Measurements from ENCODE around the gene RPL18. TPM values are rescaled to one million over a fixed set of nuclear protein-coding genes. Genes with fewer than 3 reads are reported as not detected.

The RPL18 gene
- total and polyA plus RNA-seq, 9 of the 15 experiments (the other 6 are each of a cell fraction or from before 2014, with no cell fraction given), result 312 to 2,635 (median 1,653) TPM

DNA sequence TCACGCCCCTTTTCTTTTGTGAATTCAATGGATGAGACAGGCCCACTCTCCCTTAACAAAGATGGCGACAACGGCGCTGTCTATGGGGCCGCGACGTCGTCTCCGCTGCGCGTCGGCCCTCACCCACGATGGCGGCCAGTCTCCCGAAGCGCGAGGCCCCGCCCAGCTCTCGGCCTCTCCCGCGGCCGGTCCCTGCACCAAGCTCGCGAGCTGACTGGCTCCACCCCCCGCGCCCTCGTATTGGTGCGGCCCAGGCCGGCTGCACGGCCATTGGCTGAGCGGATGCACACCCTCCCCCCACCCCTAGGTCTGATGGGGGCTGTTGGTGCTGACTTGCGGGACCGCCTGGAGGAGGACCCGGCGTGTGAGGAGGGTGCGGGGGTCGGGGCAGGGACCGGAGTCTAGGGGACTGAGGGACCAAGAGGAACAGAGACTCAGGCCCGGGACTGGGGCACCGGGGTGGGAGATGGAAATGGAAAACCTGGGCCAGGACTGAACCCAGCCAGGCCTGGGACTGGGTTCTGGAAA lies 5.2 kb upstream of the RPL18 start (continued):
- TF ChIP-seq POU5F1 (IDR thresholded peaks at IDR 0.05; ENCODE audit: borderline replicate concordance, low read depth, low read length, partially characterized antibody), result peak; percentile 44
- TF ChIP-seq GMEB1 (CRISPR knock-in tag; IDR thresholded peaks at IDR 0.05), result peak; percentile 55; the same call in 1 of the 2 replicates
- peak; percentile 90 for TF ChIP-seq HCFC1 (IDR thresholded peaks at IDR 0.05; ENCODE audit: low read depth, low read length)
- peak in 1 of 2 experiments; percentile 41; a peak in 1 of 4 replicates for TF ChIP-seq TBL1XR1 (IDR thresholded peaks at IDR 0.05; ENCODE audit: low read length in 2 of 2)
- TF ChIP-seq CREB1 (IDR thresholded peaks at IDR 0.05), result peak; percentile 90
- peak; percentile 95 for TF ChIP-seq CREB1 (CRISPR knock-in tag; IDR thresholded peaks at IDR 0.05)
- peak; percentile 88 for TF ChIP-seq CXXC5 (CRISPR knock-in tag; IDR thresholded peaks at IDR 0.05)
- peak; percentile 86 for TF ChIP-seq FOS (IDR thresholded peaks at IDR 0.05; ENCODE audit: extremely low read depth, insufficient read length)
- TF ChIP-seq SUPT5H (IDR thresholded peaks at IDR 0.05), result no peak
- peak; percentile 33; the same call in 1 of the 2 replicates for TF ChIP-seq KLF13 (tag; IDR thresholded peaks at IDR 0.05; ENCODE audit: borderline replicate concordance, low read depth)
- TF ChIP-seq ZBTB12 (CRISPR knock-in tag; IDR thresholded peaks at IDR 0.05), result peak; percentile 58
- TF ChIP-seq, protein P1, sequence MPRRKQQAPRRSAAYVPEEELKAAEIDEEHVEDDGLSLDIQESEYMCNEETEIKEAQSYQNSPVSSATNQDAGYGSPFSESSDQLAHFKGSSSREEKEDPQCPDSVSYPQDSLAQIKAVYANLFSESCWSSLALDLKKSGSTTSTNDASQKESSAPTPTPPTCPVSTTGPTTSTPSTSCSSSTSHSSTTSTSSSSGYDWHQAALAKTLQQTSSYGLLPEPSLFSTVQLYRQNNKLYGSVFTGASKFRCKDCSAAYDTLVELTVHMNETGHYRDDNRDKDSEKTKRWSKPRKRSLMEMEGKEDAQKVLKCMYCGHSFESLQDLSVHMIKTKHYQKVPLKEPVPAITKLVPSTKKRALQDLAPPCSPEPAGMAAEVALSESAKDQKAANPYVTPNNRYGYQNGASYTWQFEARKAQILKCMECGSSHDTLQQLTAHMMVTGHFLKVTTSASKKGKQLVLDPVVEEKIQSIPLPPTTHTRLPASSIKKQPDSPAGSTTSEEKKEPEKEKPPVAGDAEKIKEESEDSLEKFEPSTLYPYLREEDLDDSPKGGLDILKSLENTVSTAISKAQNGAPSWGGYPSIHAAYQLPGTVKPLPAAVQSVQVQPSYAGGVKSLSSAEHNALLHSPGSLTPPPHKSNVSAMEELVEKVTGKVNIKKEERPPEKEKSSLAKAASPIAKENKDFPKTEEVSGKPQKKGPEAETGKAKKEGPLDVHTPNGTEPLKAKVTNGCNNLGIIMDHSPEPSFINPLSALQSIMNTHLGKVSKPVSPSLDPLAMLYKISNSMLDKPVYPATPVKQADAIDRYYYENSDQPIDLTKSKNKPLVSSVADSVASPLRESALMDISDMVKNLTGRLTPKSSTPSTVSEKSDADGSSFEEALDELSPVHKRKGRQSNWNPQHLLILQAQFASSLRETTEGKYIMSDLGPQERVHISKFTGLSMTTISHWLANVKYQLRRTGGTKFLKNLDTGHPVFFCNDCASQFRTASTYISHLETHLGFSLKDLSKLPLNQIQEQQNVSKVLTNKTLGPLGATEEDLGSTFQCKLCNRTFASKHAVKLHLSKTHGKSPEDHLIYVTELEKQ (CRISPR knock-in tag; IDR thresholded peaks at IDR 0.05), result no peak
- TF ChIP-seq TFAP4 (CRISPR knock-in tag; IDR thresholded peaks at IDR 0.05; ENCODE audit: borderline replicate concordance), result peak; percentile 62; the same call in 1 of the 2 replicates
- TF ChIP-seq CHAMP1 (IDR thresholded peaks at IDR 0.05), result no peak

Measured in K562 (cell line).